ENCODE data around the gene ACSBG1. TPM values are rescaled to one million over a fixed set of nuclear protein-coding genes. Genes with fewer than 3 reads are reported as not detected.

ACSBG1 gene
- total RNA-seq = not detected in 2 replicates

GRCh38 chr15:78234515-78235040 is at the start of gene ACSBG1:
Gene ACSBG1 (minus strand): TSS chr15:78234565. CDS start chr15:78234501, 64 bp downstream.

GRCh38 chr15:78264304-78265136 is 30.2 kb upstream of the ACSBG1 start, which contains the start of gene DNAJA4:
Gene DNAJA4 (plus strand): TSS chr15:78264562. CDS start chr15:78264764, 202 bp downstream.

DNA sequence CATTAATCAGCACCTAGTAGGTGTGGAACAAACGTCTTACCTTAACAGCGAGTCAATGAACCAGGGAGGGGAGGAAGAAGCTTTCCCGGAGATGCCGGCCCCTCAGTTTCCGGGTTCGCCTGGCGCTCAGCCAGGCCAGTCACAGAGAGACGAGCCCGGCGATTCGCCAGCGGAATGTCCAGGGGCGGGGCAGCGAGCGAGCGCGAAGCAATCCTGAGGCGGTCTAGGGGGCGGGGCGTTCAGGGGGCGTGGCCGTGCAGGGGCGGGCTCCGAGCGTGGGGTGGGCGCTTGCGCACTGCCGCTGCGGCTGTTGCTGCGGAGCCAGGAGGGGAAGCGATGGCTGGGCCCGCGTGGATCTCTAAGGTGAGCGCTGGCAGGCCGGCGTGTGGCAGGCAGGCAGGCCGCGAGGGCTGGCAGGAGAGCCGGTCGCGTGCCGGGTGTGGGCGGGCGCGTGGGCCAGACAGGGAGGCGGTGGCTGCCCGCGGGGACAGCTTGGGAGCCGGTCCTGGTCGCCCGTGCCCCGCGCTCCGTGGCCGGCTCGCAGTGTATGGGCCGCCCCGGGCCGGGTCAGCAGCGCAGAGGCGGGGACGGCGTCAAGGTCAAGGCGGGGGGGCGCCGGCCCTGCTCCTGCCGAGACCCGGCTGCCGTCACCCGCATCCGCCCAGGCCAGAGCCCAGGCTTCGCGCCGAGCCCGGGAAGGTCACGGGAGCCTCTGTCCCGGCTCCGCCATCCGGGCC is 85.1 kb downstream of the ACSBG1 start, which contains the start of gene IDH3A:
Gene IDH3A, plus strand, starts transcription at position 295 of the 737 bp plus-strand sequence. Its CDS starts 42 bp downstream, at position 337.

DNA sequence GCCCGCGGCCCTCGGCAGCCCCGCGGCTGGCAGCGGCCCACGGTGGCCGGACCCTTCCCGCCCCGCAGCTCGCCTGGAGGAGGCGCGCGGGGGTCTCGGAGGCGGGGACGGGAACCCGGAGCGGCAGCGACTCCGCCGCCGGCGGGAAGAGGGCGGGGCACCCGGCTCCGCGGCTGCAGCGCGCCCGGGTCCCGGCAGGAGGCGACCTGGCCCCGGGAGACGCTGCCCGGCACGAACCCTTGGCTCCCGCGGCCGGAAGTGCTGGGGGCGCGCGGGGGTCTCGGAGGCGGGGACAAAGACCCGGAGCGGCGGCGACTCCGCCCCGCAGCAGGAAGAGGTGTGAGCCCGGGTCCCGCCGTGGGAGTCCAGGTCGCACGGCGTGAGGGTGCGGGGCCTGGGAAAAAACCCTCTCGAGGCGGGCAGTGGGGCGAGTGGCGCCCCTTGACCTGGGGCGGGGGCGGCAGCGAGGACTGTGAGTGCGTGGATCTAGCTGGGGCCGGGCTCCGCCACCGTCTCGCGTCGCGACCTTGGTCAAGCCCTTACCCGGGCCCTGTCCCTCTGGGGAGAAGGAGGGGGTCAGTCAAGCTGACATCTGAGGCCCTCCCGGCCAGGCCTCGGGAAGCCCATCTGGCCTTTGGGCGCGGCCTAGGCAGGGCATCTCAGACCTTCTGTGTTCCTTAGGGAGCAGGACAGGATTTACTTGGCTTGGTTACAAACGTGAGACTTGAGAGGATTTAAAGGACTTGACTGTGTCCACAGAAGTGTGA is 102.9 kb downstream of the ACSBG1 start, which contains the start of gene CIB2:
Gene CIB2, minus strand, starts transcription at position 151 of the 767 bp plus-strand sequence. CDS start 230 bp downstream, outside the sequence.

Other genes starting within 250 kb of the ACSBG1 start
- gene TBC1D2B, start 156.9 kb downstream of the ACSBG1 start, total RNA-seq = 38.1 and 59.4 TPM in 2 replicates
- gene SH2D7, start 142.0 kb downstream of the ACSBG1 start, total RNA-seq = not detected in 2 replicates
- gene CIB2, start 103.1 kb downstream of the ACSBG1 start, total RNA-seq = 2.0 and 2.4 TPM in 2 replicates
- 24.0 and 29.0 TPM in 2 replicates for gene IDH3A, start 85.2 kb downstream of the ACSBG1 start, total RNA-seq
- 1.00 and 3.5 TPM in 2 replicates for gene DNAJA4, start 30.0 kb upstream of the ACSBG1 start, total RNA-seq
- gene SKIC8, start 65.0 kb upstream of the ACSBG1 start, total RNA-seq = 83.0 and 98.4 TPM in 2 replicates
- not detected in 2 replicates for gene CRABP1, start 105.8 kb upstream of the ACSBG1 start, total RNA-seq
- 13.9 and 15.3 TPM in 2 replicates for gene IREB2, start 203.7 kb upstream of the ACSBG1 start, total RNA-seq

Data from smooth muscle cell of bladder (primary cell).